PC-9 (cell line): ENCODE measurements around the gene ABCB10.
"Not testable (repeated sequence)": the region's sequence is repeated elsewhere in the genome, so short reads cannot be mapped to it uniquely, and the experiment has no call there.

Experiments used
- CTCF ChIP-seq: fragments of 200-600 bp; sonication (generic); conservative IDR thresholded peaks from 2 replicates; pipeline ENCODE4 v1.6.1; 2017; ENCODE audit warnings: mixed run types, antibody characterized with exemption, mild to moderate bottlenecking, moderate library complexity
- EZH2 ChIP-seq: fragments of 200-600 bp; sonication (generic); IDR thresholded peaks from 2 replicates; pipeline ENCODE4 v1.8.0; 2017; ENCODE audit warnings: antibody characterized with exemption, low read depth

DNA sequence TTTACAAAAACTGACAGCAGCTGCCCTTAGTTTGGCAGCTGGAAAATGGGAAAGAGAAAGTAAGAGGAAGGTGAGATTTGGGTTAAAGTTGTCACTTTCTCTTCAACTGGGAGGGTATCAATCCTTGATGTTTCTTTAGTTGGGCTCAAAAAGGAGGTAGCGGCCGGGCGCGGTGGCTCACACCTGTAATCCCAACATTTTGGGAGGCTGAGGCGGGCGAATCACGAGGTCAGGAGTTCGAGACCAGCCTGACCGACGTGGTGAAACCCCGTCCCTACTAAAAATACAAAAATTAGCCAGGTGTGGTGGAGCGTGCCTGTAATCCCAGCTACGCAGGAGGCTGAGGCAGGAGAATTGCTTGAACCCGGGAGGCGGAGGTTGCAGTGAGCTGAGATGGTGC, 1.6 kb upstream of the ABCB10 start:
- not testable (repeated sequence) for TF ChIP-seq CTCF, EZH2
